Stromal cell of bone marrow (primary cell): ENCODE data around the gene TPSAB1.
"Not testable (repeated sequence)": the region's sequence is repeated elsewhere in the genome, so short reads cannot be mapped to it uniquely, and the experiment has no call there.

Experiments used
- DNase-seq: peaks from one replicate; pipeline ENCODE4 v3.0.0-alpha.2; 2012; ENCODE audit warnings: low read depth

Gene TPSAB1

GRCh38 chr16:1247903-1248537, 7.5 kb downstream of the TPSAB1 start:
- not testable (repeated sequence) for DNase-seq

- not testable (repeated sequence) for DNase-seq
Observed at GRCh38 chr16:1249031-1249755, 8.7 kb downstream of the TPSAB1 start.

- not testable (repeated sequence) for DNase-seq
Observed at GRCh38 chr16:1253701-1254364, 13.3 kb downstream of the TPSAB1 start.

- DNase-seq, result not testable (repeated sequence)
Observed at GRCh38 chr16:1254821-1255220, 14.3 kb downstream of the TPSAB1 start.

GRCh38 chr16:1255276-1256122, 15.0 kb downstream of the TPSAB1 start, which contains the start of gene TPSD1:
Gene TPSD1 (plus strand): TSS chr16:1256069. CDS start chr16:1256281, 212 bp downstream.
- DNase-seq, result not testable (repeated sequence)

GRCh38 chr16:1256296-1256873, 15.9 kb downstream of the TPSAB1 start:
- not testable (repeated sequence) for DNase-seq

- no peak for DNase-seq
Observed at GRCh38 chr16:1256874-1257322, 16.4 kb downstream of the TPSAB1 start.

- DNase-seq, result no peak
Observed at GRCh38 chr16:1257561-1258224, 17.2 kb downstream of the TPSAB1 start.

GRCh38 chr16:1258225-1258600, 17.7 kb downstream of the TPSAB1 start:
- no peak for DNase-seq

GRCh38 chr16:1258906-1259759, 18.6 kb downstream of the TPSAB1 start:
- DNase-seq, result no peak

GRCh38 chr16:1259760-1260068, 19.2 kb downstream of the TPSAB1 start:
- no peak for DNase-seq

- DNase-seq, result no peak
Observed at GRCh38 chr16:1260101-1260680, 19.7 kb downstream of the TPSAB1 start.

GRCh38 chr16:1261131-1261892, 20.8 kb downstream of the TPSAB1 start:
- DNase-seq, result no peak

- DNase-seq, result no peak
Observed at GRCh38 chr16:1262210-1262845, 21.8 kb downstream of the TPSAB1 start.

- no peak for DNase-seq
Observed at GRCh38 chr16:1262846-1263221, 22.3 kb downstream of the TPSAB1 start.

- no peak for DNase-seq
Observed at GRCh38 chr16:1263591-1264344, 23.3 kb downstream of the TPSAB1 start.

GRCh38 chr16:1264345-1265089, 24.0 kb downstream of the TPSAB1 start:
- DNase-seq, result no peak
